Brain microvascular endothelial cell (primary cell): Measurements from ENCODE around the gene CHMP1A.

Experiments used
- DNase-seq: peaks from one replicate; pipeline ENCODE4 v3.0.0-alpha.2; 2020
- H3K27ac ChIP-seq: fragments of 250-450 bp; sonication (Bioruptor Pico); 2 replicates; pipeline ENCODE4 v1.5.1; 2020; ENCODE audit warnings: mild to moderate bottlenecking, moderate library complexity
- H3K27me3 ChIP-seq: fragments of 250-450 bp; sonication (Bioruptor Pico); replicated peaks from 2 replicates; pipeline ENCODE4 v1.5.1; 2020; ENCODE audit warnings: mild to moderate bottlenecking
- H3K36me3 ChIP-seq: fragments of 250-450 bp; sonication (Bioruptor Pico); replicated peaks from 2 replicates; pipeline ENCODE4 v1.5.1; 2020; ENCODE audit warnings: mild to moderate bottlenecking
- H3K4me3 ChIP-seq: 2 replicates; pipeline ENCODE4 v1.5.1; 2011; ENCODE audit warnings: low read depth, mild to moderate bottlenecking, control low read depth, low read length, moderate library complexity
- CTCF ChIP-seq: IDR thresholded peaks from 2 replicates; pipeline ENCODE4 v1.5.1; 2011; ENCODE audit warnings: low read depth, mild to moderate bottlenecking, moderate library complexity, low read length, control low read depth, inconsistent platforms; ENCODE audit errors: missing control alignments
- in situ Hi-C: cut with HindIII; loops from 2 replicates; pipeline ENCODE4 v1.10.0; 2017; ENCODE audit warnings: low sequenced_read_pairs, low pct_ligation_motif_present

The CHMP1A gene

GRCh38 chr16:89653656-89654295 lies 3.7 kb downstream of the CHMP1A start:
- Histone ChIP-seq H3K4me3 (no peak overlapping the region), H3K27me3 (no peaks in the 10 kb centered on the region), H3K36me3 (peaks cover 14% of the 10 kb centered on the region), H3K27ac (no peak overlapping the region)
- in situ Hi-C loops: no loop called here
- TF ChIP-seq CTCF: no peak
- no peak for DNase-seq

- in situ Hi-C loops: no loop called here
- Histone ChIP-seq H3K4me3 (no peak overlapping the region), H3K27ac (no peak overlapping the region), H3K36me3 (peaks cover 22% of the 10 kb centered on the region), H3K27me3 (no peaks in the 10 kb centered on the region)
- TF ChIP-seq CTCF: no peak
- DNase-seq: no peak
Measured at GRCh38 chr16:89651584-89651983, 5.9 kb downstream of the CHMP1A start.

- H3K36me3 ChIP-seq: peaks cover 44% of the 10 kb centered on the region
Measured at GRCh38 chr16:89646906-89647305, 10.6 kb downstream of the CHMP1A start.

GRCh38 chr16:89646270-89646669 lies 11.2 kb downstream of the CHMP1A start:
- no peak for DNase-seq
- H3K36me3 ChIP-seq: peaks cover 44% of the 10 kb centered on the region
- TF ChIP-seq CTCF: no peak
- no peak overlapping the region for H3K4me3 ChIP-seq
- in situ Hi-C loops: no loop called here
- no peak overlapping the region for H3K27ac ChIP-seq
- no peaks in the 10 kb centered on the region for H3K27me3 ChIP-seq

More at GRCh38 chr16:89646906-89647305, 10.6 kb downstream of the CHMP1A start:
- in situ Hi-C loops: no loop called here
- TF ChIP-seq CTCF: no peak
- DNase-seq: no peak
- Histone ChIP-seq H3K4me3 (no peak overlapping the region), H3K27me3 (no peaks in the 10 kb centered on the region), H3K27ac (no peak overlapping the region)

- H3K36me3 ChIP-seq: peaks cover 34% of the 10 kb centered on the region
- in situ Hi-C loops: no loop called here
Measured at GRCh38 chr16:89645122-89645521, 12.4 kb downstream of the CHMP1A start.

More at GRCh38 chr16:89645122-89645521, 12.4 kb downstream of the CHMP1A start:
- DNase-seq: no peak
- TF ChIP-seq CTCF: no peak
- Histone ChIP-seq H3K27ac (no peak overlapping the region), H3K4me3 (no peak overlapping the region), H3K27me3 (no peaks in the 10 kb centered on the region)
